Stimulated activated CD8-positive, alpha-beta memory T cell treated with anti-CD3 and anti-CD28 coated beads, Interleukin-2, amount 100 ng/mL, for 48 hours (primary cell): ENCODE data around the gene RECK.

Experiments used
- DNase-seq, 2 donors: peaks; one replicate each; pipeline ENCODE4 v3.0.0-alpha.2; 2020; ENCODE audit warnings: low read depth in 2 of 2

RECK gene

DNA sequence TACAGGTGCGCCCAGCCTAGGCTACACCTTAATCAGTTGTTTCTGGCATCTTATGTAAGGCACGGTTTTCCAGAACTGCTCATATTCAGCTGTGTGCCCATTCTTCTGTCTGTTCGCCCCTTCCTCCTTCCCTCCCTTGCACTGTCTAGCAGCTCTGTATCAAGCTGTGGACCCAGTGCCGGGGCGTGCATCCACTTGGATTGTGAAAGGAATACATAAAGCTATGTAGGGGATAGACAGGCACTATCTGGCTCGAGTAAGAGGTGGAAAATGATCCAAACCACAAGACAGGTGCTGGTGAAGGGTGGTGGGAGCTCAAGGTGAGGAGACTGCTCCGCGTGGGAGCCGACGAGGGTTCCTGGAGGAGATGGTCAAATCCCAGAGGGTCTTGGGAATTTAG, 101.8 kb downstream of the RECK start:
- no peak for DNase-seq

DNA sequence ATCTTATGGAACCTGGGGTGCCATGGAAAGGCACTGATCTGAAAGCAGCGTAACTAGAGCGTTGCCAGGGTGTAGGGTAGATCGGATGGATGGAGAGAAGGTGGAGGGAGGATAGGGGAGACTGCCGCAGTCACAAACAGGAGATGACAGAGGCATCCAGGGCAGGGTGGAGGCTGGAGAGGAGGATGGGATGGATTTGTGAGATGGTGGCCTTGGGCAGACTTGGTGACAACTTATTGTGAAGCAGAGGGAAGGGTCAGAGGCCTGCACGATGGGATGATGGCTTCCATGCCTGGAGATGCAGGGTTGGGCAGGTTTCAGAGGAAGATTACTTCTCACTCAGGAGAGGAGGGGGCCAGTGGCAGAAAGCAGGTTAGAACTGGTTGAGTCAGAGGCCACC, 102.2 kb downstream of the RECK start:
- DNase-seq: no peak

DNA sequence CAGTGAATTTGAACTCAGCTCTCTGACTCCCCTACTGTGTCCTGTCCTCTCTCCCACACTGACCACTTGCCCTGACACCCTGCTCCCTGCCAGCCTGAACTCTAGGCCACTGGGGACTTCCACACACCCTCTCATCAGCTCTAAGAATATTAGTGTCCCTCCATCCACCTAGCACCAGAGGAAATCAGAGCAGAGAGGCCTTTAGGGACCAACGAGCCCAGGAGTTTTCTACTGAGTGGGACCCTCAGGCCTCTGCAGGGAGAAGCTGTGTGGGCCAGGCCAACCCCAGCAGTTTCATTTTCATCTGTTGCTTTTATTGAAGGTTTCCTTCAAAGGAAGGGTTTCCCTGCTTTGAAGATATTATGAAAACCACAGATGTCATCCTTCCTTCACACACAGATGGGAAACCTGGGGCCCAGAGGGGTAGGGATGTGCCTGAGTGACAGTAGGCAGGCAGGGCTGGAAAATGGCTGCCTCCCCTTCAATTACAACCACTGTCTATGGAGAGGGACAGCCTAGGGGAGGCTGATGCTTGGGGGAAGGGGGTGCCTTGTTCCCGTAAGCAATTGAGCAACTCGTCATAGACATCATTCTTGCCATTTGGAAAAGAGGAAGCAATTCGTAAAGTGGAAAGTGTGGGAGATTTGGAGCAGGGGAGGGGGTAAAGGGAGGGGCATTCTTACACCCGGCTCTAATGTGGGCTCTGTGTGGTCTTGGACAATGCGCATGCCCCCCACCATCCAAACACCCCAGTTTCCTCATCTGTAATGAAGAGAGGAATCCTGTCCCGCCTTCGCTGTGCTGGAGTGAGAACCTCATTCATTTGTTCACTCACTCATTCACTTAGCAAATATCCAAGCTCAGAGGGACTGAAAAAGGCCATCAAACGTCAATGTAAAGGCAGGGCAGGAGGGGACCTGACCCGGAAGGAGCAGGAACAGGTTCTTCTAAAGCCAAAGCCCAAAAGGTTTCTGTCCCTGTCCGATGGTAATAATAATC, 103.7 kb downstream of the RECK start:
- DNase-seq: no peak

- no peak for DNase-seq
Measured at GRCh38 chr9:36141288-36141687, 104.6 kb downstream of the RECK start.

GRCh38 chr9:36141761-36142160, 105.0 kb downstream of the RECK start:
- no peak for DNase-seq

DNA sequence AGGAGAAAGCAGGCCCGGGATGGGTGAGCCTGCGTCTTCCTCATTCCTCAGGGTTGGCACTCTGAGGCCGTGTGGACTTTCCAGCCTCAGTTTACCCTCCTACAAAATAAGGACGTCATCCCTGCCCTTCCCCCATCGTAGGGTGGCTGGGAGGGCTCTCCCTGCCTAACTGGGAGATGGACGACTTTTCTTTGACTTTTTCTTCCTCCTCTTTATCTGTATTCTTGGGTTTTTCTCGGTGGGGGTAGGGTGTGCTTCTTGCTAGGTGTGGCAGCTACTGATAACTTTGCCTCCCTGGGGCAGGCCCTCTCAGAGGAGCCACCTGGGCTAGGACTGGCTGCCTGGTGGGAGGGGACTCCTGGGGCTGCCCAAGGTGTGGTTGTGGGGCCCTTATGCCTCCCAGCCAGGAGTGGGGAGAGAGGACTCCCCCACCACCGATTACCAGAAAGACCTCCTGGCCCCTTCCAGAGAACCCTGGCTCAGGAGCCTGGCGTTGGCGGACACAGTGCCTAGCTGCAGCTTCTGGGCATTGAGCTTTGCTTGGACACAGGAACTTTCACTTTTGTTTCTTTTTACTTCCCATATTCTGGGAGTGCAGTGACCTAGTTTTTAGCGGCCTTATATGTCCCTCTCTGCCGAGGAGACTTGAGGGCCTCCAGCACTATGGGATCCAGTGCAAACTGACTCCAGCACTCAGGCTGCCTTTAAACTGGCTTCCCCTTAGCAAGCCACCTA, 106.0 kb downstream of the RECK start:
- DNase-seq: no peak

DNA sequence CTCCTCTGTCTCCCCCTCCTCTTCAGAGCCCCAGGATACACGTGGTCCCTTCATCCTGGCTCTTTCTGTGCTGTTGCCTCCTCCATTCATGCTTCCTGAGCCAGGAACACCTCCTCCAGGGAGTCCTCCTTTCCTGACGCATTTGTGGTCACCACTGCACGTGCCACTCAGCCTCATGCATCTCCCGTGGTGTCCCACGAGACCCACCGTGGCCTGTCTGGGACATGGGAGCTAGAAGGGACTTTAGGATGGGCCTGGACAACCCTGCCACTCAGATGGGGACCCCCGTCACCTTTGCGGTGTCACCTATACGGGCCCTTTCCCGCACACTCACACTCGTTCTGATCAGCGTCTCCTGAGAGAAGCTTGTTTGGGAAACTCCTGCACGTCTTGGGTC, 106.5 kb downstream of the RECK start:
- no peak for DNase-seq

DNA sequence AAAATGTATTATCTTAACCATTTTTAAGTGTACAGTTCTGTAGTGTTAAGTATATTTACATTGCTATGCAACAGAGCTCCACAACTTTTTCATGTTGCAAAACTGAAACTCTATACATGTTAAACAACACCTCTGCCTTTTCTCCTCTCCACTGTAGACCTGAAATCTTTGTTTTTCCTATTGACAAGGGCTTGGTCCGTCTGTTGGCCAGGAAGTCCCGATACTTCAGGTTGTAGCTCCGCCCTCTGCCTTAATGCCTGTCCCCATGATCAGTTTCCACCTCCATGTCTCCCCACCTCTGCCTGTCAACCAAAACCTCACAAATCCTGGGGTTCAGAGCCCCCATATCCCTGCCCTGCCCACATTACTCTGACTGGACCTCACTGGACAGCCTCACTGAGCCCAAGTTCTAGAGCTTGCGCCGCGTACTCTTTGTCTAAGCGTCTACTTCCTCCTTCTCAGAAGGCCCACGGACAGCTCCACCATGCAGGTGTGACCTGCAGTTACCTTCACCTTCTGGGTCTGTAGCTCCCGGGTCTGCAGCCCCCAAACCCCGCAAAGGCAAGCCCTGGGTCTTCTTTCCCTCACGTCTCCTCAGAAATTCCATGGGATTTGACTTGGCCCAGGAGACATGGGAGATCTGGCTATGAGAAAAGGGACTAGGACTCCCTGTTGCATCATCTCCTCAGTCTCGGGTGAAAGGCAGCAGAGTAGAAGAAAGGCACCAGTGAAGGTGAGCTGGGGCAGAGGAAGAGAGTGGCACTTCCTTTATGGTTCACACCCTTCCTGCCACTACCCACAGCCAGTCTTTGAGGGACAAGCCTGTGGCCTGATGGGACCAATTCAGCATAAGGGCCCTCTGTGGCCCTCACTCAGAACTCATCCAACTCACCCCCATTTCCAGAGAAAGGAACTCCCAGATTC, 107.9 kb downstream of the RECK start:
- no peak for DNase-seq

DNA sequence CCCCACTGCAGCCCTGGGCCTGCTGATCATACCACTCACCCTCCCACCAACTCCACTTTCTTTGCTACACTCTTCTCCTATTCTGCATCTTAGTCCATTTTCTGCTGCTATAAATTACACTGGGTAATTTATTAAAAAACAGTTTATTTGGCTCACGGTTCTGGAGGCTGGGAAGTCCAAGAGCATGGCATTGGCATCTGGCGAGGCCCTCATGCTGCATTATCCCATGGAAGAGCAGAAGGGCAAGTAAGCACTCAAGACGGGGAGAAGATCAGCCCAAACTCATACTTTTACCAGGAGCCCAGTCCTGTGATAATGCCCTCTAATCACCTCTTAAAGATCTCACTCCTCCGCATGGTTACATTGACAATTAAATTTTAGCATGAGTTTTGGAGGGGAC, 109.3 kb downstream of the RECK start:
- DNase-seq: no peak

- DNase-seq: no peak
Measured at GRCh38 chr9:36146651-36147050, 109.9 kb downstream of the RECK start.

DNA sequence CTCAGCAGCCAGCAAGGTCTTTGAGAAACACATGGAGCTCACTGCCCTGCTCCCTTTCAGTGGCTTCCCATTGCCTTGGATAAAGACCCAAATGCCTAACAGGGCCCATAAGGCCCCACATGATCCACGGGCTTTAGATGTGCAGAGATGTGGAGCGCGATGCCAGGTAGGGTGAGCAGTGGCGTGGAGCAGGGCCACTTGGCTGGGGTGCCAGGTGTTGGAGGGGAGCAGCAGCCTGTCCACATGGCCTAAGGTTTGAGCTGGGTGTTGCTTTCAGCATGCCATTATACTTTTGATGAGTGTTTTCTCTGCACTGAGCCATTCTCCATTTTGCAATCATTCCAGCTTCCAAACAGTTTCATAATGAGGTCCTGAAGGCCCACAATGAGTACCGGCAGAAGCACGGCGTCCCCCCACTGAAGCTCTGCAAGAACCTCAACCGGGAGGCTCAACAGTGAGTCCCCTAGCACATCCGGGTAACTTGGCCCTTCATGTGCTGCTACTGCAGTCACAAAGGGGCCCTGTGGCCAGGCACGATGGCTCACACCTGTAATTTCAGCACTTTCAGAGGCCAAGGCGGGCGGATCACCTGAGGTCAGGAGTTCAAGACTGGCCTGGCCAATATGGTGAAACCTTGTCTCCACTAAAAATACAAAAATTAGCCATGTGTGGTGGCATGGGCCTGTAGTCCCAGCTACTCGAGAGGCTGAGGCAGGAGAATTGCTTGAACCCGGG, 110.9 kb downstream of the RECK start:
- DNase-seq: no peak

DNA sequence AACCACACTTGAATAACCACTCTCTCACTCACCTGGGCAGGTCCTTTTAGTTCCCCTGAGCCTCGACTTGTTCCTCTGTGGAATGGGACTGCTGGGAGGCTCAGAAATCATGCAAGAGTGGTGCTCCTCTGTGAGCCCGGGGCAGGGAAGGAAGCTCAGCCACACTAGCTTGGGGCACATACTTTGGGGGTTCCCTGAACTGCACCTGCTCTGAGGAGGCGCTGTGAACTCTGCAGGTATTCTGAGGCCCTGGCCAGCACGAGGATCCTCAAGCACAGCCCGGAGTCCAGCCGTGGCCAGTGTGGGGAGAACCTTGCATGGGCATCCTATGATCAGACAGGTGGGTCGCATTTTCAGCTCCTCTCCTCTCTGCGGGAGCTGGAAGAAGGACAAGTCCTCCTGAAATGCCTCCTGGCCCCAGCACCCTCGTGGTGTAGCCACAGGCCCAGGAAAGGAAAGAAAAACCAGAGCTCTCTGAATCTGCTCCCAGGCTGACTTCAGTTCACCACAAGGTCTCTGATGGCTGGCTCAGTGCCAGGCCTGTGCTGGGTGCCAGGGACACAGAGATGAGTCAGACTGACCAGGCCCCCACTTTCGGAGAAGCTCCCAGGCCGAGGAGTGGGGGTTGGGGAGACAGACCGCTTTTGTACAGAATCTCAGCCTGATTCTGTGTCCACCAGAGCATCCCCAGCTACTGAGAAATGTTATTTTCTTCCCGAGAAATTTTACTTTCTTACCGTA, 111.8 kb downstream of the RECK start:
- peak; percentile 73 to 81 for DNase-seq

DNA sequence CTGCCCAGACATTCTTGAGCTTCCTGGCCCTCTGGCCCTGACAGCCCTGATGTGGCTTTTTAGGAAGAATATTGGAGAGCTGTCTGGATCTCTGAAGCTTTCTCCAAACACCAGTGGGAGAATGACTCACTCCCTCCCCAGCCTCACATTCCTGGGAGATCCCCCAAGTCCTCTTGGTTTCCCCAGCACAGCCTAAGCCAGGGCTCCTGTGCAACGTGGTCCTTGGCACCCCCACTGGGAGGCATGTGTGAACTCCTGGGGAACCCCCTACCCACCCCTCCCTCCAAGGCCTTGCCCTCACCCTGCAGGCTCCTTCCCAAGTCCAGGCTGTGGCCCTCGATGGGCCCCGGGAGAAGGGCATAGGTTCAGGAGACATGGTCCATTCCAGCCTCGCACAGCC, 112.5 kb downstream of the RECK start:
- no peak for DNase-seq

GRCh38 chr9:36150574-36151315, 114.0 kb downstream of the RECK start:
- no peak for DNase-seq

DNA sequence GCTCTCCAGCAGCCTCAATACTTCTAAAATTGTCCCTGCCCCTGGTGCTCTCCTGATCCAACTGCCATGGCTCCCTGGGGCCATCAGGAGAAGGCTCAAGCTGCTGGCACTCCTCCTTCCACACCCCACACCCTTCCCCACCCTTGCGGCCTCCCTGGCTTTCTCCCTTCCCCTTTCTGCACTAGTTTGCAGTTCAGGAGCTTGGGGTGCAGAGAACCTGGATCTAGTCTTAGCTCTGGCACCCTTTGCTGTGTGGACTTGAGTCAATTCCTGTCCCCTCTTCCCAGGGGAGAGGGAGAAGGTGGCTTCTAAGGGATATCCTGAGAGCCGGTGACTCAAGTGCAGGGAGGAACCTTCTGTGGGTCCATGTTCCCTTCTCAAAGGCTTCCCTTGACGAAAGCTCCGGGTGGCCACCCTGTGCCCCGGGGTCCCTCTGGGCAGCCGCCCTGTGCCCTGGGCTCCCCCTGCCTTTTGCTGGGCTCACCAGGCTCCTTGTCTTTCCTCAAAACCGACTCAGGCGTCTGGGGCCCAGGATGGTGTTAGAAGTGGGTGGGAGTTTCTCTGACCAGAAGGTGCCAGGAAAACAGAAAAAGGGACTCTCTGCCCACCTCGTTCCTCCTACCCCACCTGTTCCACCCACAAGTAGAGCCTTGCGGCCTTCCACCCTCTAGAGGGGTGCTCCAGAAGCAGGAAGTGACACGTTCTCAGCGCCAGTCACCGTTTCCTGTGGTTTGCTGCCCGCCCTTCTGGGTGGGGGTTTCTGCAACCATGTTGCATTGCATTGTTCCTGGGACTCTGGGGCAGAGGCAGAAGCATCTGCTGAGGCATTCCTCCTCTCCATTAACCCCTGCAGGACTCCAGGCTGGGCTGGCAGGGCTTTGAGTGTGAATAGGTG, 114.8 kb downstream of the RECK start:
- DNase-seq: peak; percentile 73 to 83

DNA sequence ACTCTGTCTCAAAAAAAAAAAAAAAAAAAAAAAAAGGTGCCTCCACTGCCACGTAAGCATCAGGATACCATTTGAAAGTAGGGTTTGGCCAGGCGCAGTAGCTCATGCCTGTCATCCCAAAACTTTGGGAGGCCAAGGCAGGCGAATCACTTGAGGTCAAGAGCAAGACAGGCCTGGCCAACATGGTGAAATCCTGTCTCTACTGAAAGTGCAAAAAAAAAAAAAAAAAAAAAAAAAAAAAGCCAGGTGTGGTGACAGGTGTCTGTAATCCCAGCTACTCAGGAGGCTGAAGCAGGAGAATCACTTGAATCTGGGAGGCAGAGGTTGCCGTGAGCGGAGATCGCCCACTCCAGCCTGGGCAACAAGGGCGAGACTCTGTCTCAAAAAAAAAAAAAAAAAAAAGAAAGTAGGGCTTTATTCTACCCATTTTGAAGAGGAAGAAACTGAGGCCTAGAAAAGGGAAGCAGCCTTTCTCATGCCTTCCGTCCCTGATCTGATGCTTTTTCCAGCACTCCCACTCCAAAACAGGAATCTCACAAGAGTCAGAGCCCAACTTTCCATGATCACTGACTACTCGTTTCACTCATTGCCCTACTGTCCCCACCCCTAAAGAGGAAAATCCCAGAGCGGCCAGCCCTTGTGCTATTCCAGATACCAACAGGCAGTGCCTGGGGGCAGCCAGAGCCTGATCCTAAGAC, 116.2 kb downstream of the RECK start:
- DNase-seq: no peak

GRCh38 chr9:36153746-36154145, 117.0 kb downstream of the RECK start:
- no peak for DNase-seq

DNA sequence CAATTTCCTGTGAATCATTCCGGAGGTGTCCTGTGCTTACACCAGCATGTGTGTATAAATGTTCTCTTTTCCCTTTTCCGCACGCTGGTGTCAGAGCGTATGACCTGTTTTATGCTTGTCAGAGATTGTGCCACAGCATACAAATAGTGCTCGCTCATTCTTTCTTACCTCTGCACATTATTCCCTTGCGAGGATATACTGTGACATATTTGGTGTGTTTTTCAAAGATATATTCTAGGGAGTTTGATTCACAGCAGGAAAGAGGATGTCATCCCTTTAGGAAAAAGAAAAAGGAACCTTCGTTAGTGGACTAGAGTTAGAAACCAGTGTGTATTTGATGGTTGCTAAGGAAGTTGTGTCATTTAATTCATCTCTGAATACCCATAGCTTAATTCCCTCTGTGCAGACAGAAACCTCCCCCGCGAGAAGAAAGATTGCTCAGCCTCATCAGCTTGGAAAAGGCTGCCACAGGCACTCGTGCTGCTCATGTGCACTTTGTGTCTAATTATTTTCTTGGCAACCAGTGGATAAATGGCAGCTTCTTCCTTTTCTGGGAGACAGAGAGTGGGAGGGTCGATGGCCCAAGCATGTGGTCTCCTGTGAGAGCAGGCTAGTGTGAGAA, 117.7 kb downstream of the RECK start:
- DNase-seq: no peak
